HG02981 (cell line): ENCODE results near the gene PCED1B.

Experiments
- ATAC-seq: cut with Tn5 transposase; IDR thresholded peaks from one replicate; pipeline ENCODE4 v1.9.1; 2021; ENCODE audit warnings: mild to moderate bottlenecking, moderate library complexity; ENCODE audit not compliant: unreplicated experiment

PCED1B gene

GRCh38 chr12:47224563-47225133 lies 145.2 kb downstream of the PCED1B start:
- no peak for ATAC-seq

GRCh38 chr12:47225356-47225755 lies 145.9 kb downstream of the PCED1B start:
- ATAC-seq = no peak

GRCh38 chr12:47226199-47226598 lies 146.8 kb downstream of the PCED1B start:
- no peak for ATAC-seq

GRCh38 chr12:47228802-47229201 lies 149.4 kb downstream of the PCED1B start:
- ATAC-seq = no peak

DNA sequence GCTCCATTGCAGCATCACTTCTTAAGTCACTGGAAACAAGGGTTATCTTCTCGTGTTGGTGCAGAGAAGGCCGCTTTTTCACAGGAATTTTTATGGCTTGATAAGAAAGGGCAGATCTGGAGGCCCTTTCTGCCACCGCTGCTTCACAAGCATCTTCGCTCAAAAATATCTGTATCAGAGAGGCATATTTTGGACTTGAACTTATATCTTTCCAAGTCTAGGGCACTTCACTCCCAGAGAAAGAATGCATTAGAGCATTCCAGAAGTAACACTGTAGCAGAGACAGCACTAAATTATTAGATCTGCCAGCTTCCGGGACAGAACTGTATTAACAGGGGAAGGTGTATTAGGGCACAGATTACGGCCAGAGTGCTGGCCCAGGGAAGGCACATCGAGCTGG lies 152.0 kb downstream of the PCED1B start:
- no peak for ATAC-seq

DNA sequence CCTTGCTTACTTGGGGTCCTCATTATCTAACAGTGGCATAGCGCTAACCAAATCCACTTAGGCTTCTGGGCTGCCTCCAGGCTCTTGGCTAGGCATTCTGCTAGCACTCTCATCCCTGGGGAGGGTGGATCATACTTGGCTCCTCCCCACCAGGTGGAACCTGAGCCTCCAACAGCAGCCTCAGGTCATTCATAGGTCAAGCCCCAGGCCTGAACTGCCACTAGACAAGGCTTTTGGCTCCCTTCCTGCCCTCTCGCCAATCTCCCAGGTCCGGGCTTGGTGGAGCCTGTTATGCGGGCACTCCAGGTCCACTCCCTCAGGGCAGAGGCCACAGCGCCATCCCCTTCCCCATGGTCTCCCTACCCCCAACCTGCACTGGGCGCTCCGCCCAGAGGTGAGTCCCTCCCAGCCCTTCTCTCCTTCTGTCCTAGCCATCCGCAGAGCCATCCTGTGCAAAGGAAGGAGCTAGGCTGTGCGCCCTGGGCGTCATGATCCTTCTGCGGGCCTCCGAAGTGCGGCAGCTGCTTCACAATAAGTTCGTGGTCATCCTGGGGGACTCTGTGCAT lies 155.2 kb downstream of the PCED1B start:
- no peak for ATAC-seq

GRCh38 chr12:47235258-47236040 lies 156.0 kb downstream of the PCED1B start:
- ATAC-seq = no peak

DNA sequence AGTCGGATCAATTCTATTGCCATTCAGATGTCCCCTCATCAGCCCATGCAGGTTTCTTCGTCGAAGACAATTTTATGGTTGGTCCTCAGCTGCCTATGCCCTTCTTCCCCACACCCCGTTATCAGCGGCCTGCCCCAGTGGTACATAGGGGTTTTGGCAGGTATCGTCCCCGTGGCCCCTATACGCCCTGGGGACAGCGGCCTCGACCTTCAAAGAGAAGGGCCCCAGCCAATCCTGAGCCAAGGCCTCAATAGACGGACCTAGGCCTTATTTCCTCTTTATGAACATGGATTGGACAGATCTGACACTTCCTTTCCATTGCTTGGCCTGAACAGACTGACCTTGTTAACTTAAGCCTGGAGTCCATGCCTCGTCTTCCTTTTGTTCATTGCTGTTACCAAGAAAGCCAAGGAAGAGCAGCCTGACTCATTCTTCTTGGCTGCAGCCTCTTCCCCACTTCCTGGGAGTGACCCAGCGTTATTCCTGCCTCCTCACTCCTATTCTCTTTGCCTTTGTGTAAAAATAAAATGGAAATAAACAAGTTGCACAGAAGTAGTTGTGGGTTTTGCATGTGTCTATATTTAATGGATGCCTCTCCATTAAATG lies 156.8 kb downstream of the PCED1B start:
- no peak for ATAC-seq

GRCh38 chr12:47237751-47238211 lies 158.4 kb downstream of the PCED1B start:
- ATAC-seq = no peak

- no peak for ATAC-seq
Observed at GRCh38 chr12:47238669-47239114, 159.3 kb downstream of the PCED1B start.

- ATAC-seq = no peak
Observed at GRCh38 chr12:47242426-47242825, 163.0 kb downstream of the PCED1B start.

DNA sequence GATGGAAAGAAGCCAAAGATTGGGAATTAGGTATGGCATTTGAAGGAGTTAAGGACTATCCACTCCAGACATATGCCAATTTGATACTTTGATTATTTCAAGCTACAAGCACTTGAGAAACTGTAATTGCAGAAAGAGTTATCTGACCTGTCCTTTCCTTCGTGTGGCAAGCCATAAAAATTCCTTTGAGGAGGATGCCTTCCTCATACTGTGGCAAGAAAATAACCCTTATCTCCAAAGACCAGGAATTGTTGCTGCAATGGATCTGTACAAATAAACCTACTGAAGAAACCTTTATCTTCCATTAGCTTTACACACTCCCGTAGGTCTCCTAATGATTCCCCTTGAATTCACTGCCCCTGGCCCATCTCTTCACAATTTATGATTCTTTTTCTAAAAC lies 165.4 kb downstream of the PCED1B start:
- no peak for ATAC-seq

GRCh38 chr12:47245623-47246022 lies 166.2 kb downstream of the PCED1B start:
- ATAC-seq = no peak

- no peak for ATAC-seq
Observed at GRCh38 chr12:47247418-47247817, 168.0 kb downstream of the PCED1B start.

DNA sequence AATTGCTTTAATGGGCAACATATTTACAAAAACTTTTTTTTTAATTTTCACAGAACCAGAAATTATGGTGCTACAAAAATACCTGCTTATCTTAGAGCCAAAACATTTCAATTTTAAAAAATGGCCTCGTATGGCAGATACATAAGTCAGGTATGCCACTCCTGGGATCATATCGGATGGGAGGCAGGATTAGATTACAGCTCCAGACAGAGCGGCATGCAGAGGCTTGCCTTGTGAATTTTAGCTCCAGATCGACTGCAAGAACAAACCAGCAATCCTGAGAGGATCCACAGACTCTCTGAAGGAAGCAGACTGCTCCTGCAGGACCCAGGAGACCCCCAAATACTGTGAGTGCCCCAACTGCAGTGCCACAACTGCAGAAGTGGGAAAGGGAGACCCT lies 169.7 kb downstream of the PCED1B start:
- ATAC-seq = no peak

DNA sequence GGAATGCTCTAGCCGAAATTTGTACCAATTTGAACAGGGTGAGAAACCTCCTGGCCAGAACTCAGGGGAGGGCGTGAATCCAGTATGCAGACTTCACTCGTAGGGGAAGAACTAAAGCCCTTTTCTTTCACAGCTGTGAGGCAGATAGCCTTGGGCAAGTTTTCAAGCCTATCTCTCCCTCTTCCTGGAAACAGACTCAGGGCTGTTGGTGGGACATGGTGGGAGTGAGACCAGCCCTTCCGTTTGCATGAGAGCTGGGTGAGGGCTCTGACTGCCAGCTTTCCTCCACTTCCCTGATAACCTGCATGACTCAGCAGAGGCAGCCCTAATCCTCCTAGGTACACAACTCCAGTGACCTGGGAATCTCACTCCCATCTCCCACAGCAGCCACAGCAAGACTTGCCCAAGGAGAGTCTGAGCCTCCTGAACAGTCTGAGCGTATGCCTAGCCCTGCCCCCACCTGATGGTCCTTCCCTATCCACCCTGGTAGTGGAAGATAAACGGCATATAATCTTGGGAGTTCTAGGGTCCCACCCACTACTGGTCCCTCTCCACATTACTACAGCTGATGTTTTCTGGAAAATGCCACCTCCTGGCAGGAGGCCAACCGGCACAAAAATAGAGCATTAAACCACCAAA lies 170.4 kb downstream of the PCED1B start:
- no peak for ATAC-seq

DNA sequence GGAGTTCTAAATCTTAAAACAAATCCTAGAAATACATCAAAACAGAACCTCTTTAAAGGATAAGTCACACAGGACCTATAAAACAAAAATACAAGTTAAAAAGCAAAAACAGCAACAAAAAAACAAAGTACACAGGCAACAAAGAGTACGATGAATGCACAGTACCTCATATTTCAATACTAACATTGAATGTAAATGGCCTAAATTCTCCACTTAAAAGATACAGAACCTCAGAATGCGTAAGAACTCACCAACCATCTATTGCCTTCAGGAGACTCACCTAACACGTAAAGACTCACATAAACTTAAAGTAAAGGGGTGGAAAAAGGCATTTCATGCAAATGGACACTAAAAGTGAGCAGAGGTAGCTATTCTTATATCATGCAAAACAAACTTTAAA lies 172.5 kb downstream of the PCED1B start:
- ATAC-seq = no peak

DNA sequence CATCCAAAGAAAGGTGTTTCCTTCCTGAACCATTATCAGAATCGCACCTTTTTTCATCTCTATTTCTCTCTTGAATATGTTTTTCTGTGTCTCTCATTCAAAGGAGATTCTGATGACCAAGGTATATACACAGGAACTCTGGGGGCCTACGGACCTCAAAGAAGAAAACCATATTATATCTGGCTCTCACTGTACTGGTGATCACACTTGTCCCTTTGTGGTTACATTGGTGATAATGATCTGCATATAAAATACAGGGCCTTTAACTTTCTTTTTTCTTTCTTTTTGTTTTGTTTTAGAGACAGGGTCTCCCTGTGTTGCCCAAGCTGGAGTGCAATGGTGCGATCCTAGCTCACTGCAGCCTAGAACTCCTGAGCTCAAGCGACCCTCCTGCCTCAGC lies 185.5 kb downstream of the PCED1B start:
- ATAC-seq = no peak

- ATAC-seq = no peak
Observed at GRCh38 chr12:47265391-47265790, 186.0 kb downstream of the PCED1B start.

DNA sequence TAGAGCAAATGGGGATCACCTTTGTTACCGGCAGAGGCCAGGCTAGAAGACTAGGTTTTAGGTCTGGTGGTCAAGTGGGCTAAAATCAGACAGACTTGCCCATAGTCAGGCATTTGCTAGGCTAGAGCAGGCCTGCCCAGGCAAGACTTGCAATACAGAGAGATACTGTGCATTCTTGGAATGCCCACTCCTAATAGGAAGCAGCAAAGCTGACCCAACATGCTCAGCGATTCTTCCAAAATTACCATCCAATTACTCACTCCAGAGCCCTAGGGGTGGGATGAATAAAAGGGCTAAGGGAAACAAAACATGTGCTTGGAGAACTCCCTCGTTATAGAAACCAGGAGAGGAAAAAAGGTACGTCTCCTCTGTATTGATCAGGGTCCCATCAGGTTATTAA lies 188.2 kb downstream of the PCED1B start:
- no peak for ATAC-seq
